NCI-H510A treated with DMSO at 0.1 percent for 48 hours (cell line): ENCODE measurements around the gene ZBTB21.

Experiments
- DNase-seq: peaks from one replicate; lab custom pipeline; 2025; lab: John Stamatoyannopoulos, UW

Gene ZBTB21

DNA sequence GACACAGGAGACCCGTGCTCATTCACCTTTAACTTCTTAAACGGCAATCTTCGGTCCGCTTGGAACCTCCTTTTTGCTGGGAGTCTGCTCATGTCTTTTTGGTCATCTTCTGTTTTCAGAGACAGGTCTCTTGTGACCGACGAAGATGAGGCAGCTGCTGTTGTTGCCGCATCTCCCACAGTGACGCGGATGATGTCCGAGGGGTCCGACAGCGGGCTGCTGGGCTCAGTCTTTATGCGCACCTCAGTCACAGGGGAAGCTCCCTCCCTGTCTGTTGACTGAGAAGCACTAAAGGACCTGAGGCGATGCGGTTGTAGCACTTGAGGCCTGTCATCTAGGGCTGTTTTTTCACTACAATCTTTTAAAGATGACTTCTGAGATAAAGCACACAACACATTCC lies 17.6 kb downstream of the ZBTB21 start:
- no peak for DNase-seq

DNA sequence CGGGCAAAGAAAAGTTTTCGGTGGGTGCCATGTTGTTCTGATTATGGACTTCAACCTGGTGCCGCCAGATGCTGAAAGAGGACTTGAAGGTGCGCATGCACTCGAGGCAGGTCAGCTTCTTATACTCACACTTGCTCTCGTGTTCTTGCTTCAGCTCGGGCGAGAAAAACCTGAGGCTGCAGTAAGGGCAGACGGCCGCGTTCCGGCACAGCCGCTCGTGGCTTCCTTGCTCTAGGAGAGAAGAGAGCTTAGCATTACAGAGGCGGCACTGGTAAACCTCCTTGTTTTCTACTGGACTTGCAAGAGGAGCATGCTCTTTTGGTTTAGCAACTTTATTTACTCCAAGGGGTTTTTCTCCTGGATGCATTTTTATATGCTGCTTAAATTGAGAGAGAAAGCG lies 18.5 kb downstream of the ZBTB21 start:
- no peak for DNase-seq

GRCh38 chr21:41989698-41990097 lies 20.5 kb downstream of the ZBTB21 start:
- DNase-seq, result no peak

DNA sequence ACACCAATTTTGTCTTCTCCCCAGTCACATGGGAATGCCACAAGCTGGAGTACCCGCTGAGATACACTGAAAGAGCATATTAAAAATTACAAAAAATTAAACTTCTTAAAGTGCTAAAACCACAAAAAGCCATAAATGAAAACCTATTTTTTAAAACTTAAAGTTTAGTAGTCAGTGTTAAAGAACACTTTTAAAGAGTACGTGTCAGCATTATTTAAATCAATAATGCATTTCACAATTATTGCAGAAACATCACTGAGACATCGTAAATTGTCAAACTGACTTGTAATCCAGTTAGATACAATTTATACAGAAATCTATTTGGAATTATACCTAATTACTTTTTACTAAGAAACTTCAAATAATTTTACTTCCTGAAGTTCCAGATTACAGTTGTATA lies 22.9 kb downstream of the ZBTB21 start:
- no peak for DNase-seq

- DNase-seq, result no peak
These were observed 24.3 kb downstream of the ZBTB21 start for GRCh38 chr21:41985662-41986416.

DNA sequence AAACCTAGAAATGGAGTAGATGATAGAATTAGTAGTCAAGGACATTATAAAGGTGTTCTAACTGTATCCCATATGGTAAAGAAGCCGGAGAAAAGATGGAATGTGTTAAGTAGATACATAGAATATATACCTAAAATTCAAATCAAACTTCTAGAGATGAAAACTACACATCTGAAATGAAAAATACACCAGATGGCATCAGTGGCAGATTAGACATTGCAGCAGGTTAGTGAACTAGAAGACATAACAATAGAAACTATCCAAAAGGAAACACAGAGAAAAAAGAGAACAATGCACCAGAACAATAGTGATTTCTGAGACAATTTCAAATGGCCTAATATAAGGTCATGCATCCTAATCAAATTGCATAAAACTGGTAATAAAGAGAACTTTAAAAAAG lies 26.9 kb downstream of the ZBTB21 start:
- no peak for DNase-seq

- DNase-seq, result no peak
These were observed 29.6 kb downstream of the ZBTB21 start for GRCh38 chr21:41980561-41980960.

DNA sequence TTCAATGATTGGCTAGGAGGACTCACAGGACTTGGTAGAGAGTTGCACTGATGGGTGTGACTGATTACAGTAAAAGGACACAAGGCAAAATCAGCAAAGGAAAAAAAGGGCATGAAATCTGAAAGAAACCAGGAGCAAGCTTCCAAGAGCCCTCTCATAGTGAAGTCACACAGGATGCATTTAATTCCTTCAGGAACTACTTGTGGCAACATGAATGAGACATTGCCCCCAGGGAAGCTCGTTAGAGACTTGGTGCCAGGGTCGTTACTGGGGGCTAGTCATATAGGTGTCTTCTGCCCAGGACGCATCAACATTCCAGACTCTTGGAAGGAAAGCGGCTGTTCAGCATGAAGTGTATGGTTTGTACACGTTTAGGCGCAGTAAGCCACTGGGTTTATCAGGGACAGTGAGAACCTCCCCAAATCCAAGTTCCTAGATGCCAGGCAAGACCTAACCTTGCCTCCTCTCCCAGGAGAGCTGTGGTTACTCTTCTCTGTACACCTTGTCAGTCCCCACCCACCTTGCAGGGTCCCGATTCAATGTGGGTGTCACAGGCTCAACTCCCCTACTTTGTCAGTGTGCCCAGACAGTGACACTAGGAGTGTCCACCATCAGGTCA lies 30.3 kb downstream of the ZBTB21 start:
- DNase-seq, result no peak

DNA sequence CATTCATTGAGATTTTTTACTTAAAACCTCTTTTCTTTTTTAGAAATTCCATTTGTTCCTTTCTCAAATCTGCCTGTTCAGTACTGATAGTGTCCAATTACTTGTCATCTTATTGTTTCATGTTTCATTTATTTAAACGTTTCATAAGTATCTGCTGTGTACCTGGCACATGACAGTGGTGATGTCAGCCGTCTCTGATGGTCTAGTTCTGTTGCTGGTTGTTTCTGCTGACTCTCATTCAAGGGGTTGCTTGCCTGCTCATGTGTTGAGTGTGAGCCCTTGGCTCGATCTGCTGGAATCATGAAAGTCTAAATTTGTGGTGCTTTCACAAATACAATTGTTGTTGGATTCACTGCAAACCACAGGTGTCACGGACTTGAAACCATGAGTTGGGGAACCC lies 30.8 kb downstream of the ZBTB21 start:
- no peak for DNase-seq

- no peak for DNase-seq
These were observed 32.9 kb downstream of the ZBTB21 start for GRCh38 chr21:41977034-41977950.

DNA sequence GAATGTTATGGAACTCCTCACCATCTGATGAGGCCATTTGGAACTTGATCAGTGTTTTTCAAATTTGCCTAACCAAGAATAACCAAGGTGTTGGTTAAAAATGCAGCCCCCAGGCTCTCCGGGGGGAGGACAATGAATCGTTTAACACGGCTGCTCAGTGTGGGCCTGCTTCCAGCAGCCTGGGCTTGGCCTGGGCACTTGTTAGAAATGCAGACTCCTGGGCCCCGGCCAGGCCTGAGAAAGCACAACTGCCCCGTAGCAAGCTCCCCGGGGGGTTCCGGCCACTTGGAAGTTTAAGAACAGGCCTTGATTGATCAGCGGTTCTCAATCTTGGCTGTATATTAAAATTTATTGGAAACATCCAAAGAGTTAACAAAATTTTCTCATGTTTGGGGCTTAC lies 33.5 kb downstream of the ZBTB21 start:
- no peak for DNase-seq

DNA sequence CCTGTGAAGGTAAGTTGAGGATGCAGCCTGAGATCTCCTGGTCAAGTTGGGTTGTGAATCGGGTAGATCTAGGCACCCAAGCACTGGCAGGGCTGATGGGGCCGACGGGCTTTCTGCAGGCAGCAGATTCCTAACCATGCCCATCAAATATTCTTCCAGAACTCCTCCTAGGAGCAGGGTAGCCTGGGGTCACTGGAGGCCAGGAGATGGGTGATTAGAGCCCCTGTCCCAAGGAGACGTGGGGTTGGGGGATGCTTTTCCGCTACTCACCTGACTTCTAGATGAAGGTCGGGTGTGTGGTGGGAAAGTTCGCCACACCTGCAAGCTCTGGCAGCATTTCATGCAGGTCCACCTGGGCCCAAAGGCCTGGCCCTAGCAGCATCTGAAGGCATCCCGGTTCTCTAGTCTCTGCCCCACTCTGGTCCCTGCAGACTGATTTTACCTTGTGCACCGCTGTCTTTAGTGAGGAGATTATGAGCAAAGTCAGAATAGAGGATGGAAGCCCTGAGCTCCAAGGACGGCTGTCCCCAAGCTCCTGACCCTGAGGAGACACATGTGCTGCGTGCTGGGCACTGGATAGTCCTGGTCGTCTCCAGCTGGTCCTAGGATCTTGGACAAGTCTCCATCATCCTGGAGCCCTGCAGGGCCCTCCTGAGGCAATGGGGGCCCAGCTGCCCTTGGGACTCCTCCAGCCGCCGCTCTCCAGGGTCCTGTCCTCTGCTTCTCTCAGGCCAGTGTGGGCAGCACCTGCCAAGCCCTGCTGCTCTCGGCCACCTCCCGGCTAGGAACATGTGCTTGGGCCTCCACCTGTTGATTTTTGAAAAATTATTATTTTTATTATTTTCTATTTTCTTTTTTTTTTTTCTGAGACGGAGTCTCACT lies 34.5 kb downstream of the ZBTB21 start:
- DNase-seq, result no peak

- DNase-seq, result no peak
These were observed 35.5 kb downstream of the ZBTB21 start for GRCh38 chr21:41974752-41975053.

GRCh38 chr21:41973861-41974751 lies 36.1 kb downstream of the ZBTB21 start:
- peak; percentile 5 for DNase-seq

DNA sequence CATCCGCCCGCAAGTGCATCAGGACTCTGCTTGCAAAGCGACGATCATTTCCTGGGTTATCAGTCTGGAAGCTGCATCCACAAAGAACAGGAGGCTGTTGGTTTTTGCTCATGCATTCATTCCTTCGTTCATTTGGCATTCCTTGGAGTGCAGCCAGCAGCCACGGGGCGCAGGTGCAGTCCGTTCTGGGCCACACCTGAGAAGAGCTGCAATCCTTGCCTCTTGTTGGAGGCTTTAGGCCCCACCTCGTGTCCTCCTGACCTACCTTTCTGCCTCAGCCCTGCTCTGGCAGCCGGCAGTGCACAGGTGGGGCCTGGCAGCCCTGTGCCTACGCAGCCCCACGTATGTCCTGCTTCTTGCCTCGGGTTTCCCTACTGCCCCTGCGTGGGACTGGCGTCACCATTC lies 36.7 kb downstream of the ZBTB21 start:
- DNase-seq, result no peak

DNA sequence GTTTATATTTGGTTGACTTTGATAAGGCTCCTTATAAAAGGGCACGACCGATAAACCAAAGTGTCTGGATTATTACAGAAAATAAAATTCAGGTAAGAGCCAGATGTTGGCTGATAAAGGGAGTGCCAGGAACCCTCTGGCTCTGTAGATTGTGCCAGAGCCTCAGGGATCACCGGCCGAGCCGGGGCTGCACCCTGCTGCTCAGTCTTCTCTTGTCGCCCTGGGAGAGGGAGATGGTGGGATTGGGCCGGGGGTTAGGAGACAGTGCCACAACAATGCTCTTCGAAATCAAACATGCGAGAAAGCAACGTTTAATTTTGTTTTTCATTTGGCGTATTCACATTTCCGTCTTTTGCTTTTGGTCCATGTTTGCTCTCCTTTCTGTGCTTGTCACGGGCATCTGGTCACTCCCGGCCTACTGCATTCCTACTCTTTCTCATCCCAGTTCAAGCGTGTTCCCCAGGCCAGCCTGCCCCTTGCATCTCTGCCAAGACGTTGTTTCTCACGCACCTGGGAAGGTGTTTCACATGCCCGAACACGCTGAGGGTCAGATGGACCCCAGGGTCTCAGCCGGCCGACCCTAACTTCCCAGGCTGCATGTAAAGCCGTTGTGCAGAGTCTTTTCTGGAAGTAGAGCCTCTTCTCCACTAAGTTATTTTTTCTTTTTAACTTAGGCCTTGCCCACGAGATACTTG lies 37.5 kb downstream of the ZBTB21 start:
- no peak for DNase-seq

- DNase-seq, result no peak
These were observed 38.3 kb downstream of the ZBTB21 start for GRCh38 chr21:41971891-41972290.

GRCh38 chr21:41970751-41971653 lies 39.2 kb downstream of the ZBTB21 start:
- no peak for DNase-seq

- no peak for DNase-seq
These were observed 40.1 kb downstream of the ZBTB21 start for GRCh38 chr21:41970106-41970391.

DNA sequence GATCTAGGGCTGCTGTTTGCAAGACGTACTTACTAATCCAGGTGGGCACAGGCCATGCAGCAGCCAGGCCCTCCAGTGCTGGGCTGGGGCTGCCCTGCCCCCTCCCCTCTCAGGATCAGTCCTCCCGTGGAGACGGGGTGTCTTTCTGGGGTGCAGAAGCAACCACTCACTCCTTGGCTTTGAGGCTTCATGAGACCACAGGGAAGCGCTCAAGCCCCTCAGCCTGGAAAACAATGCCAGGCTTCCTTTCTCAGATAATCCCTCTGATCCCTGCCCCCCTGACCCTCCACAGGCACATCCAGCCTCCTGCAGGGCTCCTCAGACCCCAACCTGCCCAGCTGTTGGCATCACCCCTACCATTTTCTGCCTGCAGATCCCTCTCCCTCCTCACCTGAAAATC lies 42.5 kb downstream of the ZBTB21 start:
- no peak for DNase-seq
